Neural progenitor cell (in vitro differentiated cells): Measurements from ENCODE around the gene EFNA5.

Experiments
- CTCF ChIP-seq: fragments of 200-600 bp; sonication (generic); IDR thresholded peaks from 2 replicates; pipeline ENCODE4 v1.5.1; 2017; ENCODE audit warnings: antibody characterized with exemption, mild to moderate bottlenecking
- EZH2 ChIP-seq: fragments of 200-600 bp; sonication (generic); IDR thresholded peaks from 2 replicates; pipeline ENCODE4 v1.6.1; 2017; ENCODE audit warnings: antibody characterized with exemption, mild to moderate bottlenecking, moderate library complexity

- TF ChIP-seq CTCF = peak; percentile 19
- TF ChIP-seq EZH2 = no peak
Observed at GRCh38 chr5:107696080-107696479, 25.3 kb upstream of the EFNA5 start.
